Heart left ventricle (tissue), 16 donors: ENCODE measurements around the gene TTC39C. TPM values are rescaled to one million over a fixed set of nuclear protein-coding genes. Genes with fewer than 3 reads are reported as not detected.
"Not testable (repeated sequence)": the region's sequence is repeated elsewhere in the genome, so short reads cannot be mapped to it uniquely, and the experiment has no call there.

ENCODE experiments used
- ATAC-seq, 4 donors: fragments of 200-7000 bp; cut with Tn5 transposase; one replicate each; pipeline ENCODE4 v1.9.1; 2020 to 2022; ENCODE audit warnings: moderate library complexity in 4 of 4, mild to moderate bottlenecking in 3 of 4, moderate number of reproducible peaks in 1 of 4
- DNase-seq, 5 donors: peaks; one replicate each; pipeline ENCODE4 v3.0.0-alpha.2; 2020
- H3K27ac ChIP-seq, 12 donors: fragments of 200-600 bp; sonication (generic) in 4 of 12; one replicate each; pipeline versions ENCODE4 v1.5.0 to v1.8.0; 2016 to 2022; ENCODE audit warnings: mild to moderate bottlenecking in 2 of 12
- H3K27me3 ChIP-seq, 9 donors: fragments of 200-600 bp; sonication (generic) in 2 of 9; one replicate each; pipeline versions ENCODE4 v1.5.1 to v1.8.0; 2016 to 2022; ENCODE audit warnings: mild to moderate bottlenecking in 3 of 9
- H3K36me3 ChIP-seq, 9 donors: fragments of 200-600 bp; sonication (generic) in 2 of 9; one replicate each; pipeline versions ENCODE4 v1.5.0 to v1.8.0; 2018 to 2022; ENCODE audit warnings: mild to moderate bottlenecking in 2 of 9
- H3K4me1 ChIP-seq, 12 donors: fragments of 200-600 bp; sonication (generic) in 4 of 12; one replicate each; pipeline versions ENCODE4 v1.5.0 to v1.8.0; 2016 to 2022; ENCODE audit warnings: mild to moderate bottlenecking in 3 of 12
- H3K4me3 ChIP-seq, 12 donors: fragments of 200-600 bp; sonication (generic) in 4 of 12; one replicate each; pipeline versions ENCODE4 v1.5.0 to v1.8.0; 2017 to 2022; ENCODE audit warnings: mild to moderate bottlenecking in 9 of 12, moderate library complexity in 4 of 12
- H3K9me3 ChIP-seq, 12 donors: fragments of 200-600 bp; sonication (generic) in 4 of 12; one replicate each; pipeline versions ENCODE4 v1.5.0 to v1.8.0; 2016 to 2022; ENCODE audit warnings: mild to moderate bottlenecking in 1 of 12
- CTCF ChIP-seq, 12 donors: fragments of 200-600 bp; sonication (generic) in 4 of 12; IDR thresholded peaks; one replicate each; pipeline versions ENCODE4 v1.5.0 to v1.8.0; 2018 to 2022; ENCODE audit warnings: antibody characterized with exemption in 12 of 12, mild to moderate bottlenecking in 5 of 12
- POLR2A ChIP-seq, 2 donors: fragments of 450-650 bp; IDR thresholded peaks; one replicate each; pipeline ENCODE4 v1.6.1; 2017; ENCODE audit warnings: antibody characterized with exemption in 2 of 2, mild to moderate bottlenecking in 2 of 2, moderate library complexity in 2 of 2
- WGBS, 4 donors: extraction: QIAGEN DNeasy Blood & Tissue Kit in 2 of 4; methylation state at CpG; one replicate each; pipeline versions ENCODE4 v1.1.5 to v1.1.7; 2013 to 2018; 5-methylcytosine and 5-hydroxymethylcytosine counted together
- intact Hi-C, 10 donors: fragments of 100-400 bp; cut with DNase I; formaldehyde crosslinking; loops; one replicate each; pipeline versions ENCODE4 v1.11.1 to v1.14.2; 2022
- polyA plus RNA-seq, 2 donors: library from polyadenylated mRNA; stranded (reverse); fragments of 200-250 nt; gene quantifications; one replicate each; pipeline ENCODE4 v1.2.3, GENCODE V29; 2013
- total RNA-seq, 9 donors: library from RNA; depleted of rRNA in 2 of 9; stranded (reverse); fragments of >200 nt in 2 of 9; fragmentation: NEBNext Ultra II Directional in 3 of 9; extraction: Animal tissue kit (Norgen Biotek cat#: 25700) in 3 of 9; gene quantifications; one replicate each; pipeline versions ENCODE4 v1.1.0 to v1.2.4, GENCODE V29; 2016 to 2023
- donor health status: ischemic (EF 13 %, LVEDD 7.1; RV severe dilation, severe dysfunction).
- donor health status: healthy with polysubstance abuse.
- donor health status: DM: no; HTN: yes; CAD: no.
- donor health status: DM: no; HTN: no; CAD: no.
- donor health status: ischemic (EF 25% LVEDD 6.9; RV normal size, moderate dysfunction).
- donor health status: ischemic (EF 25% LVEDD 5.7; RV mildly dilated, moderate dysfunction).
- donor health status: healthy.
- donor health status: DM: yes; HTN: yes; CAD: no.
- donor health status: ischemic (EF 35%, LVEDD 5.7; RV mildly dilated, moderate dysfunction).
- donor health status: nonischemic (EF 11% LVEDD 7.7; RV severe dilation, severe dysfunction).
- donor health status: DM: yes; HTN: yes; CAD: no.
- donor health status: PGD.
- donor health status: ischemic (EF 29% LVEDD 5.4; RV normal size, mild dysfunction).
- donor health status: nonischemic (EF 23%, LVEDD 6.1; RV moderate dilation, normal function).

Gene TTC39C
- total and polyA plus RNA-seq, 11 donors: 2.3 to 12.8 (median 4.7) TPM

- peaks cover 0 to 8% (median 0%) of the 10 kb centered on the region in 9 donors for H3K27me3 ChIP-seq
- 43 to 46% (median 45%) methylated on average over 7 of the region's 7 CpGs for WGBS, 4 donors
- TF ChIP-seq CTCF (IDR thresholded peaks at IDR 0.05) (no peak), POLR2A (IDR thresholded peaks at IDR 0.05) (no peak)
- DNase-seq (no peak), ATAC-seq (peak in 2 of 4 donors; percentile 7 to 14)
- peaks cover 0 to 2% (median 0%) of the 10 kb centered on the region in 9 donors for H3K36me3 ChIP-seq
- H3K27ac ChIP-seq: peak overlapping the region in 2 of 12 donors; percentile 1 to 15
- no peaks in the 10 kb centered on the region for H3K9me3 ChIP-seq
- intact Hi-C loops: no loop called here
- H3K4me3 ChIP-seq: peak overlapping the region; percentile 12 to 68 (median 57)
- peaks cover 0 to 16% (median 1%) of the 10 kb centered on the region in 12 donors for H3K4me1 ChIP-seq
These were observed 123.8 kb downstream of the TTC39C start for GRCh38 chr18:24138409-24138788.

GRCh38 chr18:24138789-24139616, 124.4 kb downstream of the TTC39C start, which contains the start of gene CABYR:
CABYR (plus strand) TSS chr18:24139062; CDS start chr18:24143115, 4,053 bp downstream.
- ATAC-seq (peak; percentile 56 to 92 (median 86)), DNase-seq (peak; percentile 65 to 81 (median 75))
- intact Hi-C loops: no loop called here
- H3K4me1 ChIP-seq: peaks cover 0 to 16% (median 1%) of the 10 kb centered on the region in 12 donors
- WGBS, 4 donors: 3 to 7% (median 5%) methylated on average over 42 to 63 of the region's 63 CpGs
- H3K27ac ChIP-seq: peak within 1 kb of the TSS in 3 of 12 donors; percentile 1 to 42 (median 15)
- TF ChIP-seq POLR2A (IDR thresholded peaks at IDR 0.05): peak in 1 of 2 donors; percentile 44
- no peak for TF ChIP-seq CTCF (IDR thresholded peaks at IDR 0.05)
- peak within 1 kb of the TSS; percentile 12 to 68 (median 57) for H3K4me3 ChIP-seq
- H3K9me3 ChIP-seq: no peaks in the 10 kb centered on the region
- no peaks in the 10 kb centered on the region for H3K36me3 ChIP-seq
- H3K27me3 ChIP-seq: peaks cover 0 to 8% (median 0%) of the 10 kb centered on the region in 9 donors

GRCh38 chr18:24140697-24141096, 126.1 kb downstream of the TTC39C start:
- Histone ChIP-seq H3K9me3 (no peaks in the 10 kb centered on the region), H3K27me3 (peaks cover 0 to 8% (median 0%) of the 10 kb centered on the region in 9 donors), H3K4me1 (peaks cover 0 to 16% (median 1%) of the 10 kb centered on the region in 12 donors), H3K27ac (no peak overlapping the region), H3K4me3 (no peak overlapping the region), H3K36me3 (no peaks in the 10 kb centered on the region)
- DNase-seq (no peak), ATAC-seq (no peak)
- intact Hi-C loops: no loop called here
- WGBS, 4 donors: 94 to 97% (median 97%) methylated on average over 2 of the region's 2 CpGs
- no peak for TF ChIP-seq CTCF (IDR thresholded peaks at IDR 0.05)
- TF ChIP-seq POLR2A (IDR thresholded peaks at IDR 0.05): no peak

GRCh38 chr18:24142376-24142775, 127.8 kb downstream of the TTC39C start:
- peaks cover 0 to 2% (median 0%) of the 10 kb centered on the region in 9 donors for H3K36me3 ChIP-seq
- intact Hi-C loops: no loop called here
- H3K9me3 ChIP-seq: no peaks in the 10 kb centered on the region
- peaks cover 0 to 8% (median 0%) of the 10 kb centered on the region in 9 donors for H3K27me3 ChIP-seq
- no peak overlapping the region for H3K4me3 ChIP-seq
- DNase-seq (no peak), ATAC-seq (no peak)
- TF ChIP-seq POLR2A (IDR thresholded peaks at IDR 0.05): no peak
- no peak for TF ChIP-seq CTCF (IDR thresholded peaks at IDR 0.05)
- peaks cover 0 to 16% (median 1%) of the 10 kb centered on the region in 12 donors for H3K4me1 ChIP-seq
- H3K27ac ChIP-seq: no peak overlapping the region

- H3K4me1 ChIP-seq, DNase-seq, H3K27me3 ChIP-seq, H3K27ac ChIP-seq, H3K9me3 ChIP-seq, H3K4me3 ChIP-seq, intact Hi-C loops, ATAC-seq: not testable (repeated sequence)
- H3K36me3 ChIP-seq: peaks cover 0 to 32% (median 5%) of the 10 kb centered on the region in 9 donors
- 96 to 100% (median 97%) methylated on average over 13 to 28 of the region's 28 CpGs; no CpG with 5 or more reads in 1 of the 4 donors for WGBS, 4 donors
These were observed 135.0 kb downstream of the TTC39C start for GRCh38 chr18:24149591-24149990.
